A673 (cell line): ENCODE measurements around the gene BMP2K. TPM values are rescaled to one million over a fixed set of nuclear protein-coding genes. Genes with fewer than 3 reads are reported as not detected.

Experiments used
- BruUV-seq: library from RNA; stranded (reverse); fragments of 400-500 nt; replicated peaks from 2 replicates; lab custom pipeline; 2021; lab: Mats Ljungman, UMichigan
- CTCF ChIA-PET: fragments of 300-600 bp; sonication (Branson Sonifier 250); formaldehyde crosslinking; loops from one replicate; lab custom pipeline; 2022; ENCODE audit warnings: antibody characterized with exemption; lab: Charles Lee
- POLR2A ChIA-PET: fragments of 300-600 bp; sonication (Branson Sonifier 250); formaldehyde crosslinking; loops from one replicate; lab custom pipeline; 2022; ENCODE audit warnings: antibody characterized with exemption; ENCODE audit not compliant: low non-redundant PET; lab: Charles Lee
- DNase-seq: peaks from one replicate; pipeline ENCODE4 v3.0.0-alpha.2; 2015; ENCODE audit warnings: low spot score
- H3K27ac ChIP-seq: fragments of 200-600 bp; sonication (generic); 2 replicates; pipeline ENCODE4 v1.5.1; 2016; ENCODE audit warnings: mixed run types, low read depth, mild to moderate bottlenecking, mixed read lengths, antibody characterized with exemption, low read length; ENCODE audit not compliant: poor library complexity, severe bottlenecking
- H3K27me3 ChIP-seq: fragments of 200-600 bp; sonication (generic); replicated peaks from 2 replicates; pipeline ENCODE4 v1.6.1; 2017; ENCODE audit warnings: mixed run types, low read depth, mild to moderate bottlenecking, mixed read lengths, antibody characterized with exemption, low read length; ENCODE audit not compliant: insufficient read depth, poor library complexity
- H3K36me3 ChIP-seq: fragments of 200-600 bp; sonication (generic); 2 replicates; pipeline ENCODE4 v1.6.1; 2016; ENCODE audit warnings: mixed run types, mild to moderate bottlenecking, mixed read lengths, antibody characterized with exemption, low read length; ENCODE audit not compliant: insufficient read depth, poor library complexity, severe bottlenecking
- H3K4me1 ChIP-seq: fragments of 200-600 bp; sonication (generic); 2 replicates; pipeline ENCODE4 v1.6.1; 2017; ENCODE audit warnings: mixed run types, mild to moderate bottlenecking, mixed read lengths, antibody characterized with exemption, low read length; ENCODE audit not compliant: insufficient read depth, poor library complexity, severe bottlenecking
- H3K4me3 ChIP-seq: fragments of 200-600 bp; sonication (generic); 2 replicates; pipeline ENCODE4 v1.5.1; 2016; ENCODE audit warnings: low read depth, mixed run types, mild to moderate bottlenecking, mixed read lengths, low read length; ENCODE audit not compliant: poor library complexity, severe bottlenecking
- H3K9me3 ChIP-seq: fragments of 200-600 bp; sonication (generic); 2 replicates; pipeline ENCODE4 v1.6.1; 2016; ENCODE audit warnings: mixed run types, low read depth, mild to moderate bottlenecking, mixed read lengths, antibody characterized with exemption, low read length; ENCODE audit not compliant: poor library complexity, severe bottlenecking
- EZH2 ChIP-seq: fragments of 200-600 bp; sonication (generic); IDR thresholded peaks from 2 replicates; pipeline ENCODE4 v1.6.1; 2017; ENCODE audit warnings: borderline replicate concordance, low read depth, mild to moderate bottlenecking, mixed read lengths, antibody characterized with exemption, low read length; ENCODE audit not compliant: poor library complexity, severe bottlenecking
- intact Hi-C: fragments of 100-400 bp; cut with micrococcal nuclease; formaldehyde crosslinking; loops from one replicate; pipeline ENCODE4 v1.10.0; 2022; ENCODE audit not compliant: unreplicated experiment
- microRNA-seq: library from miRNA; unstranded; fragments of <30 nt; microRNA quantifications from one replicate; pipeline ENCODE4 v1.2.0, GENCODE V29; 2021
- total RNA-seq: library from RNA; stranded (reverse); gene quantifications from 2 replicates; pipeline ENCODE4 v1.2.3, GENCODE V29; 2021
- TF ChIP-seq, protein P1 (sequence below): fragments of 300-800, 200-600 bp; sonication (generic); conservative IDR thresholded peaks from 2 replicates; pipeline ENCODE4 v1.5.1; 2017; ENCODE audit warnings: low read depth, mild to moderate bottlenecking, antibody characterized with exemption, low read length, moderate library complexity, mixed read lengths

Gene BMP2K
- total RNA-seq, 1 experiment from 2014 or later = 14.3 TPM

DNA sequence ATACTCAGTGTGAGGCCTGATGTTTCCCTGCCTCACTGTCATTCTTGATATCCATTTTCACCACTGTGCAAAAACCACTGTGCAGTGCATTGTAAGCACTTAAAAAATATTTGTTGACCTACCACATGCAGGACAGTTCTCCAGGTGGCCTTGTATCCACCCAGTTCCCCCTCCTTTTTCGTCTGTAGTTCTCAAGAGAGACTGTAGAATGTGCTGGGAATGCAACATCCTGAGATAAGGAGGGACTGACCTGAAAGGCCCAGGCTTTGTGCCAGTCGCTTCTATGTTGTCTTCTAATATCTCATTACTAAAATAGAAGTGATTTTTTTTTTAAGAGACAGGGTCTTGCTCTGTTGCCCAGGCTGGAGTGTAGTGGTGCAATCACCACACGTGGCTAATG, 184.8 kb downstream of the BMP2K start:
- CTCF ChIA-PET = no interaction called here
- Histone ChIP-seq H3K27ac (no peak overlapping the region), H3K9me3 (no peaks in the 10 kb centered on the region), H3K4me1 (no peaks in the 10 kb centered on the region), H3K4me3 (no peak overlapping the region), H3K36me3 (no peaks in the 10 kb centered on the region), H3K27me3 (no peaks in the 10 kb centered on the region)
- intact Hi-C loops = no loop called here
- TF ChIP-seq, protein P1, sequence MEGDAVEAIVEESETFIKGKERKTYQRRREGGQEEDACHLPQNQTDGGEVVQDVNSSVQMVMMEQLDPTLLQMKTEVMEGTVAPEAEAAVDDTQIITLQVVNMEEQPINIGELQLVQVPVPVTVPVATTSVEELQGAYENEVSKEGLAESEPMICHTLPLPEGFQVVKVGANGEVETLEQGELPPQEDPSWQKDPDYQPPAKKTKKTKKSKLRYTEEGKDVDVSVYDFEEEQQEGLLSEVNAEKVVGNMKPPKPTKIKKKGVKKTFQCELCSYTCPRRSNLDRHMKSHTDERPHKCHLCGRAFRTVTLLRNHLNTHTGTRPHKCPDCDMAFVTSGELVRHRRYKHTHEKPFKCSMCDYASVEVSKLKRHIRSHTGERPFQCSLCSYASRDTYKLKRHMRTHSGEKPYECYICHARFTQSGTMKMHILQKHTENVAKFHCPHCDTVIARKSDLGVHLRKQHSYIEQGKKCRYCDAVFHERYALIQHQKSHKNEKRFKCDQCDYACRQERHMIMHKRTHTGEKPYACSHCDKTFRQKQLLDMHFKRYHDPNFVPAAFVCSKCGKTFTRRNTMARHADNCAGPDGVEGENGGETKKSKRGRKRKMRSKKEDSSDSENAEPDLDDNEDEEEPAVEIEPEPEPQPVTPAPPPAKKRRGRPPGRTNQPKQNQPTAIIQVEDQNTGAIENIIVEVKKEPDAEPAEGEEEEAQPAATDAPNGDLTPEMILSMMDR = no peak
- no peak for TF ChIP-seq EZH2
- BruUV-seq = no TSS peak
- POLR2A ChIA-PET = no interaction called here
- no peak for DNase-seq

Small RNAs within 50 kb of the gene (microRNA-seq; reads per million reads assigned to microRNA genes)
- not detected for gene MIR5096

Other genes starting within 250 kb of the BMP2K start
- 0.86 TPM in 1 of 2 replicates, not detected in the other for gene ANXA3, start 224.6 kb upstream of the BMP2K start, total RNA-seq
- gene PAQR3, start 163.1 kb downstream of the BMP2K start, total RNA-seq = 11.0 and 11.4 TPM in 2 replicates